ENCODE data around the gene WDR1. TPM values are rescaled to one million over a fixed set of nuclear protein-coding genes. Genes with fewer than 3 reads are reported as not detected.

The WDR1 gene
- total and polyA plus RNA-seq, 10 of the 15 experiments (the other 5 are each of a cell fraction or from before 2014, with no cell fraction given), result 28.5 to 397 (median 290) TPM

GRCh38 chr4:10131202-10131601 is 14.6 kb upstream of the WDR1 start:
- Histone ChIP-seq H4K20me1 (ENCODE audit: control insufficient read depth, insufficient read depth) (no peaks in the 10 kb centered on the region), H2AFZ (ENCODE audit: control insufficient read depth, low read depth, low read length) (no peak overlapping the region), H3K9me3 (replicated peaks; ENCODE audit: control insufficient read depth, insufficient read depth, low read length) (no peaks in the 10 kb centered on the region; the same call in 2 of the 3 replicates), H3K4me2 (ENCODE audit: control insufficient read depth, insufficient read depth) (no peak overlapping the region), H3K9ac (ENCODE audit: control insufficient read depth, insufficient read depth, low read length) (no peak overlapping the region), H3K27me3 (replicated peaks in 1 of 2; ENCODE audit: control insufficient read depth in 2 of 2, insufficient read depth in 2 of 2, low read length in 1 of 2) (no peaks in the 10 kb centered on the region; a peak in 1 of 4 replicates), H3K79me2 (ENCODE audit: control insufficient read depth, insufficient read depth, low read length) (no peaks in the 10 kb centered on the region), H3K27ac (ENCODE audit: control insufficient read depth, insufficient read depth) (no peak overlapping the region), H3K36me3 (ENCODE audit: control insufficient read depth in 2 of 2, insufficient read depth in 2 of 2, low read length in 1 of 2) (no peaks in the 10 kb centered on the region), H3K4me1 (ENCODE audit: control insufficient read depth, insufficient read depth, low read length) (no peaks in the 10 kb centered on the region), H3K4me3 (no peak overlapping the region)
- CTCF ChIA-PET, result interaction anchor here (1.5 kb wide), 1 partner anchor 11 kb away, joined by 4 read pairs; no protein-coding TSS in a partner anchor
- in situ Hi-C loops (cut with MboI), result no loop called here
- DNase-seq (ENCODE audit: low read depth, low spot score) (no peak), FAIRE-seq (no peak), ATAC-seq (no peak)
- no TSS peak for BruUV-seq (replicated peaks)
- WGBS (ENCODE audit: insufficient coverage, insufficient replicate concordance, low lambda C conversion rate, missing lambda C conversion rate), result 40% methylated on average over 9 of the region's 10 CpGs
- SMC1A ChIA-PET (ENCODE audit: uncharacterized antibody, unreplicated experiment), result no interaction called here
- POLR2A ChIA-PET, result interaction anchor here (1.1 kb wide), 1 partner anchor 14 kb away, joined by 6 read pairs; the partner anchor contains the start of gene WDR1
- intact Hi-C loops (cut with micrococcal nuclease; ENCODE audit: unreplicated experiment), result no loop called here
- RAD21 ChIA-PET (ENCODE audit: unreplicated experiment), result interaction anchor here (1.0 kb wide), 1 partner anchor 23 kb away, joined by 3 read pairs; no protein-coding TSS in a partner anchor
- TF ChIP-seq MEF2A (IDR thresholded peaks at IDR 0.05; ENCODE audit: insufficient read depth, low read depth, low read length) (no peak), SIN3A (IDR thresholded peaks at IDR 0.05; ENCODE audit: low read depth, low read length) (no peak), ZNF217 (IDR thresholded peaks at IDR 0.05) (no peak), ZBTB11 (CRISPR knock-in tag; IDR thresholded peaks at IDR 0.05) (no peak), NBN (IDR thresholded peaks at IDR 0.05) (no peak), JUND (IDR thresholded peaks at IDR 0.05; ENCODE audit: low read depth, low read length) (no peak), POLR2A (IDR thresholded peaks at IDR 0.05; ENCODE audit: low read depth, low read length) (no peak), LARP7 (IDR thresholded peaks at IDR 0.05) (no peak), IKZF1 (conservative IDR thresholded peaks at IDR 0.05) (no peak), USF1 (IDR thresholded peaks at IDR 0.05; ENCODE audit: borderline replicate concordance, extremely low read length, insufficient read depth, low read depth, low read length) (no peak), CHD2 (IDR thresholded peaks at IDR 0.05; ENCODE audit: borderline replicate concordance, low read depth, low read length) (no peak), MYC (IDR thresholded peaks at IDR 0.05; ENCODE audit: insufficient read depth, insufficient read length, insufficient replicate concordance, low read length, severe bottlenecking) (no peak)
- TF ChIP-seq, protein P1, sequence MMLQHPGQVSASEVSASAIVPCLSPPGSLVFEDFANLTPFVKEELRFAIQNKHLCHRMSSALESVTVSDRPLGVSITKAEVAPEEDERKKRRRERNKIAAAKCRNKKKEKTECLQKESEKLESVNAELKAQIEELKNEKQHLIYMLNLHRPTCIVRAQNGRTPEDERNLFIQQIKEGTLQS (IDR thresholded peaks at IDR 0.05; ENCODE audit: borderline replicate concordance, extremely low read depth, low read depth, low read length), result no peak
- TF ChIP-seq, protein P2, sequence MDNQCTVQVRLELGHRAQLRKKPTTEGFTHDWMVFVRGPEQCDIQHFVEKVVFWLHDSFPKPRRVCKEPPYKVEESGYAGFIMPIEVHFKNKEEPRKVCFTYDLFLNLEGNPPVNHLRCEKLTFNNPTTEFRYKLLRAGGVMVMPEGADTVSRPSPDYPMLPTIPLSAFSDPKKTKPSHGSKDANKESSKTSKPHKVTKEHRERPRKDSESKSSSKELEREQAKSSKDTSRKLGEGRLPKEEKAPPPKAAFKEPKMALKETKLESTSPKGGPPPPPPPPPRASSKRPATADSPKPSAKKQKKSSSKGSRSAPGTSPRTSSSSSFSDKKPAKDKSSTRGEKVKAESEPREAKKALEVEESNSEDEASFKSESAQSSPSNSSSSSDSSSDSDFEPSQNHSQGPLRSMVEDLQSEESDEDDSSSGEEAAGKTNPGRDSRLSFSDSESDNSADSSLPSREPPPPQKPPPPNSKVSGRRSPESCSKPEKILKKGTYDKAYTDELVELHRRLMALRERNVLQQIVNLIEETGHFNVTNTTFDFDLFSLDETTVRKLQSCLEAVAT (IDR thresholded peaks at IDR 0.05), result no peak
- TF ChIP-seq, protein P3, sequence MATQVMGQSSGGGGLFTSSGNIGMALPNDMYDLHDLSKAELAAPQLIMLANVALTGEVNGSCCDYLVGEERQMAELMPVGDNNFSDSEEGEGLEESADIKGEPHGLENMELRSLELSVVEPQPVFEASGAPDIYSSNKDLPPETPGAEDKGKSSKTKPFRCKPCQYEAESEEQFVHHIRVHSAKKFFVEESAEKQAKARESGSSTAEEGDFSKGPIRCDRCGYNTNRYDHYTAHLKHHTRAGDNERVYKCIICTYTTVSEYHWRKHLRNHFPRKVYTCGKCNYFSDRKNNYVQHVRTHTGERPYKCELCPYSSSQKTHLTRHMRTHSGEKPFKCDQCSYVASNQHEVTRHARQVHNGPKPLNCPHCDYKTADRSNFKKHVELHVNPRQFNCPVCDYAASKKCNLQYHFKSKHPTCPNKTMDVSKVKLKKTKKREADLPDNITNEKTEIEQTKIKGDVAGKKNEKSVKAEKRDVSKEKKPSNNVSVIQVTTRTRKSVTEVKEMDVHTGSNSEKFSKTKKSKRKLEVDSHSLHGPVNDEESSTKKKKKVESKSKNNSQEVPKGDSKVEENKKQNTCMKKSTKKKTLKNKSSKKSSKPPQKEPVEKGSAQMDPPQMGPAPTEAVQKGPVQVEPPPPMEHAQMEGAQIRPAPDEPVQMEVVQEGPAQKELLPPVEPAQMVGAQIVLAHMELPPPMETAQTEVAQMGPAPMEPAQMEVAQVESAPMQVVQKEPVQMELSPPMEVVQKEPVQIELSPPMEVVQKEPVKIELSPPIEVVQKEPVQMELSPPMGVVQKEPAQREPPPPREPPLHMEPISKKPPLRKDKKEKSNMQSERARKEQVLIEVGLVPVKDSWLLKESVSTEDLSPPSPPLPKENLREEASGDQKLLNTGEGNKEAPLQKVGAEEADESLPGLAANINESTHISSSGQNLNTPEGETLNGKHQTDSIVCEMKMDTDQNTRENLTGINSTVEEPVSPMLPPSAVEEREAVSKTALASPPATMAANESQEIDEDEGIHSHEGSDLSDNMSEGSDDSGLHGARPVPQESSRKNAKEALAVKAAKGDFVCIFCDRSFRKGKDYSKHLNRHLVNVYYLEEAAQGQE (IDR thresholded peaks at IDR 0.05; ENCODE audit: low read depth, low read length), result no peak

Measured in GM12878 (cell line).